HG03108 (cell line): ENCODE measurements around the gene KTN1.

ENCODE experiments used
- ATAC-seq: cut with Tn5 transposase; IDR thresholded peaks from one replicate; pipeline ENCODE4 v1.9.1; 2021; ENCODE audit warnings: moderate library complexity; ENCODE audit not compliant: unreplicated experiment

Gene KTN1

GRCh38 chr14:55671641-55672040, 91.6 kb downstream of the KTN1 start:
- ATAC-seq, result no peak

- no peak for ATAC-seq
These were observed 93.0 kb downstream of the KTN1 start for GRCh38 chr14:55673048-55673447.

DNA sequence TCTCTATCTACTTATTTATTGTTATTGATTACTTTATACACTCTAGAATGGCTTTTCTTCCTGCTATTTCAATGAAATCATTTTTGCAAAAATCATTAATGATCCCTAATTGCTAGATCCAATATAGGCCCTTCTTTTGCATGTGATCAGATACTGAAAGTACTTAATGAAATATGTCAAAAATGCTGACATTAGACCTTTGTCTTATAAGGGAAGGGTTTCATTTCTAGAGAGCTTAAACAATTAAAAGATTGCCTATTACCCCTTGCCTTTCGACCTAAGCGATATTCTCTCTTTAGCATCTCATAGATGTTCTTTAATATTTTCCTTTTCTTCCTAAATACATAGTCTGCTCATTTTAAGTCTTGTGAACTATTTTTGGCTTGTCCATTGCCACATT, 101.1 kb downstream of the KTN1 start:
- no peak for ATAC-seq

DNA sequence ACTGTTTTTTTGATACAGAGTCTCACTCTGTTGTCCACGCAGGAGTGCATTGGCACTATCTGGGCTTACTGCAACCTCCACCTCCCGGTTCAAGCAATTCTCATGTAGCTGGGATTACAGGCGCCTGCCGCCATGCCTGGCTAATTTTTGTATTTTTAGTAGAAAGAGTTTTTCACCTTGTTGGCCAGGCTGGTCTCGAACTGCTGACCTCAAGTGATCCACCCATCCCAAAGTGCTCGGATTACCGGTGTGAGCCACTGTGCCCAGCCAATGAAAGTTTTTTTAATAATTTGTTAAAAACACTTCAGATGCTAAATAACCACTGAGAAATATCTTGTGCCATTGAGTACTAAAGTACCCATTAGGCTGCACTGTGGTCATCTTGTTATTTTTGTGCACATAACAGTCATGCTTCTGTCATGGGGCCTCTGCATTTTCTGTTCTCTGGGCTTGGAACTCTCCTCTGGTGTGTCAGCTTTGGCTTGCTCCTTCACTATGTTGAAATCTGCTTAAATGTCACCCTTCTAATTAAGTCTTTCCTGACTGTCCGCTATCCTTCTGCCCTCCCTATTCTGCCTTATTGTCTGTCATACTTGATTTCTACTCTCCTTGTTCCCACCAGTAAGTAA, 105.1 kb downstream of the KTN1 start:
- ATAC-seq, result no peak

DNA sequence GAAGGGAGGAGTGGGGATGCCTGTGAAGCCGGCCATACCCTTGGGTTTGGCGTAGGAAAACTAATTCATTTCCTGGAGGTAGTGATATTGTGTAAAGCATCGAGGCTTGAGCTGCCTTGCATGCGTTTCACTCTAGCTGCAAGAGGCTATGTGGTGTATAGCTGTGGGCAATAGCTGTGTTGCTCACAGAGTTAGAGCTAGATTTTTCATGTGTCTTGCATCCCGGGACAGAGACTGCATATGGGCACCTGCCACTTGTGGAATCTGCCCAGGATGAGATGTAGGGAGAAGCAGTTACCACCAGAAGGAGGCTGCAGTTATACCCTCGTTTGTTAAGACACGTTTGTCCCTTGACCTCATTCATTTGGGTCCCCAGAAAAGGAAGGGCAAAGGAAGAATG, 106.7 kb downstream of the KTN1 start:
- ATAC-seq, result no peak

GRCh38 chr14:55688566-55688965, 108.6 kb downstream of the KTN1 start:
- ATAC-seq, result no peak

GRCh38 chr14:55689981-55690871, 110.2 kb downstream of the KTN1 start:
- ATAC-seq, result no peak

GRCh38 chr14:55691659-55692058, 111.7 kb downstream of the KTN1 start:
- no peak for ATAC-seq

DNA sequence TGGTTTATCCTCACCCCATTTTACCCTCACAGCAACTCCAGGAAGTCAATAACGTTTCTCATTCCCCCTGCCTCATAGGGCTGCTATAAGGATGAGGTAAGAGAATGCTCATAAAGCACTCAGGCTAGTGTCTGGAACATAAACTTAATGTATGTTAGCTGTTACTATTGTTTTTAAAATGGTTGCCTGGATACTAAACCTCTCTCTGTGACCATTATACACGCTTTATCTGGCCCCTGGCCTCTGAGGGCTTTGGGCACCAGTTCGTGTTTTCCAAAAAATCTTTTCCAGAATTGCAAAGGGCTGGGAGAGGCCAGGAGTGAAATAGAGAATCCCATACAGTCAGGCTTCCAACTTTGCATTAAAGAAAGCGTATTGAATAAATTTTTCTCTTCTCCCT, 113.9 kb downstream of the KTN1 start:
- no peak for ATAC-seq

GRCh38 chr14:55697414-55697861, 117.4 kb downstream of the KTN1 start:
- ATAC-seq, result no peak

DNA sequence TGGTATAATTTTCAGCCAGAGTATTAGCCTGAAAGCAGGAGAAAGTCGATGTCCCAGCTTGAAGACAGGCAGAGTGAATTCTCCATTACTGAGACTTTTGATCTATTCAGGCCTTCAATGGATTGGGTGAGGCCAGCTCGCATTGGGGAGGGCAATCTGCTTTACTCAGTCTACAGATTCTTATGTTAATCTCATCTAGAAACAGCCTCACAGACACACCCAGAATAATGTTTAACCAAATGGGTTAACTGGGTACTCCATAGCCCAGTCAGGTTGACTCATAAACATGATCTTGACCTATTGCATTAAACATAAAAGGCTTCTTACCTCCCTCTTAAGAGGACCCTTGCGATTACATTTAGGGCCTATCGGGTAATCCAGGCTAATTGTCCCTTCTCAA, 118.0 kb downstream of the KTN1 start:
- no peak for ATAC-seq

GRCh38 chr14:55699131-55700057, 119.4 kb downstream of the KTN1 start:
- ATAC-seq, result no peak

DNA sequence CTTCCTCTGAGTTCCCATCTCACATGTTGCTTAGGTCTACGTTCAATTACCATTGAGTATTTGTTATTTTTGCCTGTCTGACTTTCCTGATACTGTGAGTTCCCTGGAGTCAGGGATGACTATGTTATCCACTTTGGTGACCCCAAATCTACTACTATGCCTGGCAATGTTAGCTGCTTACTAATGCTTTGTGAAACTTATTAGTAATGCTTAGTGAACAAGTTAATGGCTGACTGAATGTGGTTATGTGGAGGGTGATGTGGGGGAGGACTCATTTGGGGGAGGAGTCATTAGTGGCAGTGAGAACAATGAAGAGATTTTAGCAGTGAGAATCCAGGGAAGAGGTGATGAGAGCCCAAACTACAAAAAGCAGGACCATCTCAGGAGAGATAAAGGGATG, 121.6 kb downstream of the KTN1 start:
- peak; percentile 92 for ATAC-seq

- no peak for ATAC-seq
These were observed 122.5 kb downstream of the KTN1 start for GRCh38 chr14:55702511-55702910.

DNA sequence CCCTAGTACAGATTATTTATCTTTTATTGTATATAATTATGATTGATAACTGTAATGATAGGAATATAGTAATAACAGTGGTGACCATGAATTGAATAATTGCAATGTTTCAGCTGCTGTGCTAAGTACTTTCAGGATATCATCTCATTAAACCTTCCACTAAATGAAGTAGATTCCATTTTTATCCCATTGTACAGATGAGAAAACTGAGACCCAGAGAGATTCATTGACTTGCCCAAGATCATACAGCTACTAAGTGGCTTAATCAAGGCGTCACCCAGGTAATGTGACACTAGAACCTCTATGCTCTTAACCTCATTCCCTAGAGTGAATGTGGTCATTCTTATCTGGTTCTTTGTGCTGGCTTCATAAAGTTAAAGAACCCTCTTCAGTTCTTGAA, 124.6 kb downstream of the KTN1 start:
- no peak for ATAC-seq

DNA sequence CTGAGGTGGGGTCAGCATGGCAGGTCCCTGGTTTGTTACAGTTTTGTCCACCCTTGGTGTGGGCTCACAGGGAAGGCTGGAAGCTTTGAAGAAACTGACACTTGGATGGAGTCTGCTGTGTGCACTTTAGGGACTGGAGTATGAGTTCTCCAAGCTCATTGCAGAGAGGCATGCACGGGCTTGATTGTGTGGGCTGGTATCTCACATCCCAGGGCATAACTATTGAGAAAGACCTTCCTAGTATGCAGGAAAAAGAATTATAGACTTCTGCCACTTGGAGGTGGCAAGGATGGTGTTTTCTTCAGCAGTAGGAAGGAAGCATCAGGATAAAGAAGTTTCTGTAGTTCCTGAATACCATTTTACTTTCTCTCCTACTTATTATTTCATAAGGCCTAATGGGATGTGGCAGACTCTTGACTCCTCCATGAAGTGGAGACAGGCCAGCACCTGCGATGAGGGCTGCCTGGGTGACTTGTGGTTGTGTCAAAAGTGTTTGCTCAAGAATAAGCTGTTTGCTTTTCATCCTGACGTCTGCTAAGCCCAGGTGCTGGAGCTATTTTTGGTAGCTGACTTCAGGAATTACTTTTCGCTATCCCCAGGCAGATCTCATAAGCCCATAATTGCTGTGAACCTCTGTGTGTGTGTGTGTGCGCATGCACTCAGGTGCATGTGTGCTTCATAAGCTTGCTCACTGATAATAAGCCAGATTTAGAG, 125.8 kb downstream of the KTN1 start:
- ATAC-seq, result no peak

DNA sequence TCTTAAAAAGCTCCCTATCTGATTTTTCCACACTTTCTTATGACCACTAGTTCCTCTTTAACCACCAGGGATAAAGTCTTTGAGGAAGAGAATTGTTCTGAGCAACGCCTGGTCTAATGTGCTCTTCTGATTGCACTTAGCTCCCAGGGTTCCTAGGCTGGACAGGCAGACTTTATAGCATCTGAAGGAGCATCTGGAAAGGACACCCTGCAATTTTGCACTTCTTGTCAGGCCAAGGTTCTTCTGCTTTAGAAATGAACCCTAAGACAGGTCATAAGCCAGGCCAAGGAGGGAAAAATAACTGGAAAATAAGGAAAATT, 126.3 kb downstream of the KTN1 start:
- ATAC-seq, result no peak

- ATAC-seq, result no peak
These were observed 126.9 kb downstream of the KTN1 start for GRCh38 chr14:55706893-55707292.

DNA sequence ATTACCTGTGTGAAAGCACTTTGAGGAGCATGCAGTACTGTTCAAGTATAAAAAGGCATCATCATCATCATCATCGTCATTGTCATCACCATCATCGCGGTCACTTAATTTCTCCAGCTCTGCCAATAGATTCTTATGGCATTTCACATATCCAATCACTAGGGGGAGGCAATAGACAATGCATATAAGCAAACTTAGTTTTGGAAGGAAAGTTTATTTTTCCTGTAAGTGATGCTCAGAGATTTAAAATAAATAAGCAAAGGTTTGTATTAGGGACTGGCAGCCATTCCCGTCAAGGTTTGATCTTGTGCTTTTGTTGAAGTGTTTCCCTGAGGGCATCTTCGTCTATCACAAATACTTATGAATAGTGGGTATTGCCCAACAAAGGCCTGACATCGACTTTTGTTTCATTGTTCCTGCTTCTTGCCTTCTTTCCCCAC, 127.4 kb downstream of the KTN1 start:
- ATAC-seq, result no peak

GRCh38 chr14:55710506-55711041, 130.6 kb downstream of the KTN1 start:
- no peak for ATAC-seq
